ENCODE measurements around the gene TRPC6.

TRPC6 gene

GRCh38 chr11:101523634-101524260, 60.1 kb downstream of the TRPC6 start:
- TF ChIP-seq SPI1 (IDR thresholded peaks at IDR 0.05; ENCODE audit: borderline replicate concordance, low read depth), result no peak
- TF ChIP-seq CTCF (IDR thresholded peaks at IDR 0.05; ENCODE audit: insufficient read depth, low read length), result no peak
- TF ChIP-seq GABPA (IDR thresholded peaks at IDR 0.05; ENCODE audit: low read depth), result no peak
- H3K27me3 ChIP-seq (ENCODE audit: insufficient read depth, poor library complexity, severe bottlenecking), result no peaks in the 10 kb centered on the region
- H3K27ac ChIP-seq (replicated peaks), result no peak overlapping the region
- no peak for DNase-seq (ENCODE audit: low read depth in 1 of 2, low spot score in 1 of 2)
- no peak overlapping the region for H3K4me3 ChIP-seq (replicated peaks; ENCODE audit: insufficient read depth, low read length)

- no peak for DNase-seq (ENCODE audit: low read depth in 1 of 2, low spot score in 1 of 2)
- TF ChIP-seq REST (IDR thresholded peaks at IDR 0.05; ENCODE audit: insufficient replicate concordance, low read depth) (no peak), POLR2AphosphoS5 (IDR thresholded peaks at IDR 0.05; ENCODE audit: low read depth) (no peak), CTCF (IDR thresholded peaks at IDR 0.05; ENCODE audit: insufficient read depth, low read length) (no peak), GABPA (IDR thresholded peaks at IDR 0.05; ENCODE audit: low read depth) (no peak), SPI1 (IDR thresholded peaks at IDR 0.05; ENCODE audit: borderline replicate concordance, low read depth) (no peak)
- Histone ChIP-seq H3K27me3 (ENCODE audit: insufficient read depth, poor library complexity, severe bottlenecking) (no peaks in the 10 kb centered on the region), H3K27ac (replicated peaks) (no peak overlapping the region), H3K4me3 (replicated peaks; ENCODE audit: insufficient read depth, low read length) (no peak overlapping the region)
Observed at GRCh38 chr11:101523193-101523592, 60.6 kb downstream of the TRPC6 start.

GRCh38 chr11:101521821-101522220, 62.0 kb downstream of the TRPC6 start:
- DNase-seq (ENCODE audit: low read depth in 1 of 2, low spot score in 1 of 2), result no peak
- Histone ChIP-seq H3K27me3 (ENCODE audit: insufficient read depth, poor library complexity, severe bottlenecking) (no peaks in the 10 kb centered on the region), H3K4me3 (replicated peaks; ENCODE audit: insufficient read depth, low read length) (no peak overlapping the region), H3K27ac (replicated peaks) (no peak overlapping the region)
- TF ChIP-seq GABPA (IDR thresholded peaks at IDR 0.05; ENCODE audit: low read depth), result no peak
- no peak for TF ChIP-seq REST (IDR thresholded peaks at IDR 0.05; ENCODE audit: insufficient replicate concordance, low read depth)
- no peak for TF ChIP-seq SPI1 (IDR thresholded peaks at IDR 0.05; ENCODE audit: borderline replicate concordance, low read depth)
- no peak for TF ChIP-seq POLR2AphosphoS5 (IDR thresholded peaks at IDR 0.05; ENCODE audit: low read depth)
- no peak for TF ChIP-seq CTCF (IDR thresholded peaks at IDR 0.05; ENCODE audit: insufficient read depth, low read length)

- no peak overlapping the region for H3K27ac ChIP-seq (replicated peaks)
- DNase-seq (ENCODE audit: low read depth in 1 of 2, low spot score in 1 of 2), result no peak
Observed at GRCh38 chr11:101516546-101516945, 67.3 kb downstream of the TRPC6 start.

More at GRCh38 chr11:101516546-101516945, 67.3 kb downstream of the TRPC6 start:
- no peak overlapping the region for H3K4me3 ChIP-seq (replicated peaks; ENCODE audit: insufficient read depth, low read length)
- TF ChIP-seq CTCF (IDR thresholded peaks at IDR 0.05; ENCODE audit: insufficient read depth, low read length) (no peak), SPI1 (IDR thresholded peaks at IDR 0.05; ENCODE audit: borderline replicate concordance, low read depth) (no peak), REST (IDR thresholded peaks at IDR 0.05; ENCODE audit: insufficient replicate concordance, low read depth) (no peak), GABPA (IDR thresholded peaks at IDR 0.05; ENCODE audit: low read depth) (no peak), POLR2AphosphoS5 (IDR thresholded peaks at IDR 0.05; ENCODE audit: low read depth) (no peak)
- H3K27me3 ChIP-seq (ENCODE audit: insufficient read depth, poor library complexity, severe bottlenecking), result peaks cover 2% of the 10 kb centered on the region

Measured in HL-60 (cell line).